Stimulated activated CD8-positive, alpha-beta memory T cell treated with anti-CD3 and anti-CD28 coated beads, Interleukin-4, amount 100 ng/mL, for 1 hour (primary cell): ENCODE data around the gene GRB10.
A peak's percentile ranks its signal among the peaks of the same experiment; 100 is the strongest.

Experiments
- DNase-seq, 2 donors: peaks; one replicate each; pipeline ENCODE4 v3.0.0-alpha.2; 2020; ENCODE audit warnings: low read depth in 2 of 2, low spot score in 1 of 2

Gene GRB10

DNA sequence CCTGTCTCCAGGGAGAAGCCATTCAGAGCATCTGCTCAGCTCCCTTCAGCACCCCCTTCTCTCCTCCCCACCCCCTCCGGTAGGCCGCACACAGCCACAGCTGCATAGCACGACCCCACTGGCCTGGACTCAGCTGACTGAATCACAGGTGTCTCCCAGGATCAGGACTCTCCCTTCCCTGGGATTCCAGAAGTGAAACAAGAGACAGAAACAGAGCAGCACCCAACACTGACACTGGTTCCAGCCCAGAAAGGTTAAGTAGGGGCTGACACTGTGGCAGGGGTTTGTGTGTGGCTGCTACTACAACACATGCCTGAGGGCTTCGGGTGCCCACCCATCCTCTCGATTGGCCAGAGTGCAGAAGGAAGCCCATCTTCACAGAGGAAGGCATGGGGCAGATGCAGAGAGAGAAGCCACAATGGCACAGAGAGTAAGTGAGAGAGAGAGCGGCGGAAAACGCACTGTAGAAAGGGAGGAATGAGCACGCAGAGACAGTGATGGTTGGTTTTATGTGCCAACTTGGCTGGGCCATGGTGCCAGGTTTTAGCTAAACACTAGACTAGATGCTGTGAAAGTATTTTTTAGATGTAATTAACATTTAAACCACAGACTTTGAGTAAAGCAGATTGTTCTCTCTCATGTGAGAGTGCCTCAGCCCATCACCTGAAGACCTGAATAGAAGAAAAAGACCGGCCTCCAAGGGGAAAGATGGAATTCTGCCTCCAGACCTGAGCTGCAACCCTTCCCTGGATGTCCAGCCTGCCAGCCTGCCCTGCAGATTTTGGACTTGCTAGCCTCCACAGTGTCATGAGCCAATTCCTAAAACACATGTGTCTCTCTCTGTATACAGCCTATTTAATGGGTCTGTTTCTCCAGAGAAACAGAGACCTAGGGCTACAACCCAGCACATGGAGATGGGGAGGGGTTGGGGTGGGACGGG lies 107.5 kb downstream of the GRB10 start:
- DNase-seq, result no peak

DNA sequence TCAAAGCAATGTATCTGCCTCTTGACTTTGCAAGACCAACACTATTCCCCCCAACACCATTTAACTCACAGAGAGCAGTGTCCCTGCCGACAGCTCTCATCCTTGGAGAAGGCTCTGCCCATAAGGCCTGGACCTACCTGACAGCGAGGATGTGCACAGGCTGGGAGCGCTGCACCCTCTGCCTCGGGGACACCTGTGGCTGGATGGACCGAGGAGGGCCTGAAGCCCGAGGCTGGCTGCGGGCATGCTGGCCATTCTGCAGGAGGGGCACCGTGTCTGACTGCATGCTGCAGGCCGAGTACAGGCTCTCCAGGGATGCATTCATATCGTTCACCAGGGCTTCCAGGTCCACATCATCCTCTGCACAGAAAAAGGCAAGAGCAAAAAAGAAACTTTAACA lies 108.4 kb downstream of the GRB10 start:
- DNase-seq, result no peak

DNA sequence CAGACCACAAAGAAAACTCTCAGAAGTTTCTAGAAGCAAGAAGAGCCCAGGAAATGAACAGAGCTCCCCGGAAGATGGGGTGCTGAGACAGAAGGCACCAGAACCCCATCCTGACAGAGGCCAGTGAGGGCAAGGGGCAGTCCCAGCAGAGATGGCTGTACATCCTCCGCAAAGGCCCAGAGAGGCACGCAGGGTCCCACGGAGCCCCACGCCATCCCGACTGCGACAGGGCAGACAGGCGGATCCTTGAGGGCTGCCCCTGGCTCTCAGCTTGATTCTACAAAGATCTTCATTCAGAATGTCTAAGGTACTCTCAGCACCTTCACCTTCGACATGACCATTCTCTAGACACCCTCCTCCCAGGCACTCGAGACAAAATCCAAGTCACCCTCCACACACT lies 109.6 kb downstream of the GRB10 start:
- DNase-seq, result no peak

DNA sequence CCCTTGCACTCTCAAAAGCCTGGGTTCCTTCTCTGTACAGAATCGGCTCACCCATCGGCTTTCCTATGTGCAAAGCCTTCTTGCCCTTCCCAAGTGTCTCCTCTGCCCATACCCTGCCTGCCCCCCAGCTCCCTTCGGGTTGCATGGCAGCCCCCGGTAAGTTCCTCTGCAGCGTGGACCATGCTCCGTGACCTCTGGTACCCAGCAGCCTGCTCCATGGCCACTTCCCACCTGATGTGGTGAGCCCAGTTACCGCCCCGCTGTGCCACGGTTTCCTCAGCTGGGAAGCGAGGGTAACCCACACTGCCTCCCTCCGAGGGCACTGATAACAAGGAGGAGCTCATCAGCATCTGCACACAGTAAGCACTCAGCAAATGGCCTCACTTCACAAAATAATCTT lies 110.7 kb downstream of the GRB10 start:
- no peak for DNase-seq

DNA sequence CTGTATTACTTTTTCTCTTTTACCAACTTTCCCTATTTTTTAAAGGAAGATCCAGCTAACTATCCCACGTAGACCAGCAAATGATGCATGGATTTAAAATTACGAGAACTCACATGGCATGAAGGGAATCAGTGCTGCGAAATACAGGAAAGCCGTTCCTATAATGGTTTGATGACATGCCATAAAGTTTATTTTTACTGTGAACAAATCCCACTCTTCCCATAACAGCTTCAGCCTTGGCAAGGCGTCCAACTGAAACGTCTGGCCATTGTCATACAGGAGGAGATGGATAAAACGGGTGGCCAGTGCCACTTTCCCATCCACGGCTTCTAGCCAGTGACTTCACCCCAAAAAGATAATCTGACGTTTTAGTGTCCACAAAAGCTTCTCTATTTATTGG lies 111.3 kb downstream of the GRB10 start:
- DNase-seq, result no peak

DNA sequence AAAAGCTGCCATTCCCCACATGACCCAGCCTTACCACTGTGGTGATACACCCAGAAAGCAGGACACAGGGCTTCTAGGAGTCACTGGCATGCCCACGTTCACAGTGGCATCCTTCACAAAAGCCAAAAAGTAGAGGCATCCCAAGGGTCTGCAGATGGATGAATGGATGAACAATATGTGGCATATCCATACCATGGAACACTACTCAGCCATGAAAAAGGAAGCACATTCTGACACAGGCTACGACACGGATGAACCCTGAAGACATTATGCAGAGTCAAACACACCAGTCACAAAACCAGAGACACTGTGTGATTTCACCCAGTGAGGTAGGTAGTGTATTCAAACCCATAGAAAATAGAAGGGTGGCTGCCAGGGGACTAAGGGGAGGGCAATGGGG lies 112.8 kb downstream of the GRB10 start:
- no peak for DNase-seq

DNA sequence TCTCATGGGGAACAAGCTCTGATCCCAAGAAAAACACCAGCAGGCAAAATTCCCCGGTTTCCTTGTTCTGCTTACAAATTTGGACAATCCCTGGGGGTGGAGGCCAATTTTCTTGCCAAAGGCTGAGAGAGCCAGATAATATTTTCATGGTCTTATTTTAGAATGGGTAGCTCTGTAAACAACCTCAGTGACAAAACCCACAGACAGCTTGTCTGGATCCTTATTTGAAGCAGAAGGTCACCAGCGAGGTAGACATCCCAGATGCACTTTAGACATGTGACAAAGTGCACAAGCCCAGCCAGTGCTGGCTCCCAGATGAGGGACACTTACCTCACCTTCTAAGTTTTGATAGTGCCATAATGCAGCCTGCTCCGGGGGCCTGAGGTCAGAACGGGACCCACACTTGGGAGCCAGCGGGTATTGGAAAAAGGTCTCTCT lies 114.9 kb downstream of the GRB10 start:
- DNase-seq, result no peak

DNA sequence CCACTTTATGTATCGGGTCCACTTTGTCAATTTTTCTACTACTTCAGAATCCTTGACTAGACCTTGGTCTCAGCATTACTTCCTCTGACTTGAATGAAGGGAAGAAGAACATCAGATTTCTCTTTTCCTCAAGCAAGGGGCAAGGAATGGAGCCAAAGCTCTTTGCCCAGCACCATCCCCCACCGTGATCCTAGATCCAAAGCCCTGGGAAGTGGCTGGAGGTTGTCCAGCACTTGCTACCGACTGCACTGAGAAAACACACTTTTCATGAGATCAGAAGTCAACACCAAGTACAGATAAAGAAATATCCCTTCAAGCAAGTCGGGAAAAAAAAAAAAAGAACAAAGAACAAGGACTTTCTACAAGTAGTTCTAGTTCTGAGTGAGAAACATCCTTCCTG lies 115.4 kb downstream of the GRB10 start:
- DNase-seq, result no peak

DNA sequence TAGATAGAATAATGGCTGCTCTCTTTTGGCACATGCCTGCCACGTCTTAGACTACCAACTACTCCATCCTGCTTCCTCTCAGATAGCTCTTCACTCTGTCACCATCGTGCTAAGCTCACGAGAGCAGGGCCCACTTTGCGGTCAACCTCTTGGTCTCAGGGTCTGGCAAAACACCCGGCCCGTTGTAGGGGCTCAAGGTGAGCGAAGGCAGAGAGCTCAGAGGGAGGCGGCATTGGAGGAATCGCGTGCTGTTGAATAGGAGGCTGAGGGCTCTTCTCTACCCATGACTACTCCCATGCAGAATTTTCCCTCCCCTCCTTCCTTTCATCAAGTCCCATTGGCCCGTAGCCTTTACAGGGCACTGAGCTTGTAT lies 116.6 kb downstream of the GRB10 start:
- DNase-seq, result no peak

DNA sequence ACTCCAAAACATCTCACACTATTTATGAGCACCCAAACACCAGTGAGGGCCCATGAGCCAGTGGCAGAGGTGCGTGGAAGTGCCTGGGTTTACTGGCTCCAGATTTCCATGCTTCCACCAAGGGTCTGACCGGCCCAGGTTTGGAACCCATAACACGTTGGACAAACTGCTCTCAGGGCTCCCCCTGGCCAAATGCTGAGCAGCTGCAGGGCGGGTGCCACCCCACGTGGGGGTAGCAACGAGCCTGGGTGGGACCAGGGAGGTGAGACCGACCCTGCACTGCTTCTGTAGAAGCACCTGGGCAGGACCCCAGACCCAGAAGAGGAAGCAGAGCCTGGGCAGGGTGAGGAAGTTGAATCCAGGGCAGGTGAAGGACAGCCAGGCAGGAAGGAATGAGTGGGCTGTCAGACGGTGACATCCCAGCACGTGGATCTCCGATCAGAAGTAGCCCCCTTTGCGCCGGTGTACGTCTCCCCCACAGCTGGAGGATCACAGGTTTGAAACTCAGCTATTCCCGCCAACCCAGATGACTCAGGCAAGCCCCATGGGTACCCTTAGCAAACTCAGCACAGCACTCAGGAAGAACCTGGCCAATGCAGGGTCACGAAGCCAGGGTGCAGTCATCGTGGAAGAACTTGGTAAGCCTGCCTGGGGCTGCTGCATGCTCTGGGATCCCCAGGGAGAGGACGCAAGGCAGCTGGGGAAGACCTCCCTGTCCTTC lies 117.1 kb downstream of the GRB10 start:
- DNase-seq, result no peak

DNA sequence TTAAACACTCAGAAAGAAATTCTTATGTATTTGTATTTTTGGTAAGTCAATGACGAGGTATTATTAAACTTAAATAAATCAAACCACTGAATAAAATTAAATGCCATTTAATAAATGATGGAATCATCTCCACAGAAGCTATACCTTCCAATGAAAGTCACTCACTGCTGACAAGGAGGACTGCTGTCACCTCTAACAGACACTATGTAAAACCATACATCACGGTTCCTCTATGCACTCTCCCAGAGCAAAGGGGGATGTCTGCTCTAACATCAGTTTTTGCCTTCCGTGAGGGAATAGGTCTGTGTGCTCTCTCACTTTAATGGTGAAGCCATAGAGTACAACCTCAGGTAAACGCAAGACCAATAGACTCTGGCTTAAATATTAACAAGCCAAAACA lies 117.8 kb downstream of the GRB10 start:
- DNase-seq, result no peak

DNA sequence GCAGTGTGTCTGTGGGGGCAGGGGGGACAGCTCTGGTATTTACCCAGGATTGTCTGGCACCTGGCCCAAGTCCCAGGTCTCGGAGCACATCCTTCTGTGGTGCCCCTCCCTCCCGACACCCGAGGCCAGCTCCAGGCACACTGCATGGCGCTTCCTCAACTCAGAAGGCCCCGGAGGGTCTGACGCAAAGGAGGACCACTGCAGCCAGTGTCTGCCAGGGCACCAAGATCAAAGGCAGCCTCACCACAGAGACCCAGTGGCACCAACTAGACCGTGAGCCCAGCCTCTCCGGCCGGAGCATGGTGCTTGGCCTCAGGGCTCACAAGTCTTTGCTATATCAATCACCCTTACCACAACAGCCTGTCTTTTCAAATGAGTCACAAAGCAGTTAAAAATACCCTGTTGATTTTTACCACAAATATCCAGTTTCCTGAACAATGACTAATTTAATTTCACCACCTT lies 118.2 kb downstream of the GRB10 start:
- DNase-seq, result no peak

DNA sequence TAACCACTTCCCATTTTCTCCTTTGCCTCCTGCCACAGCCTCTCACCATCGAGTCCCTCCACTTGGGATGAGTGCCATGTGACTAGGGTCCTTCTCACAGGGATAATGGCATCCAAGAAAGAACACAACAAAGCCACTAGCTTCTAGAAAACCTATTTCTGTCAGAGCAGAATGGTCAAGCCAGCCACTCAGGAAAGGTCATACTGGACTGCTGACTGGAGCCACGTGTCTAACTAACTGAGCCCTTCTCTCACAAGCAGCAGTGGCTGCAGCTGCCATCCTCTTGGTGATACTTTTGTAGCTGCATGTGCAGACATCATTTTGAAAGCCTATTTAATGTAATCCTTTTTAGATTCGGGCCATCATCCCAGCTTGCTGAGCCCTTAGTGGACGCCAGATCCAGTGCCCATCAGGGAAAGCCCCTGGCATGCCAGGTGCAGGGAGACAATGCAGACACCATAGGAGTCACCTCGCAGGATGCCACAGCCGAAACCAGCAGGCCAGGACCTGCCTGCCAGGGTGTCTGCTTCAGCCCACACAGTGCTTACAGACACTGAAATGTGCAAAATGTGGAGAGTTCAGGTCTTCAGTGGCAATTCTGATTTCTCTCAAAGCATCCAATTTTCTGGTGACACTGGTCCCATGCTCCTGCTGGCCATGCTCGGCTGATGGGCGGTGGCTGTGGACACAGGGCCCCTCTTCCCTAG lies 119.1 kb downstream of the GRB10 start:
- DNase-seq, result no peak

DNA sequence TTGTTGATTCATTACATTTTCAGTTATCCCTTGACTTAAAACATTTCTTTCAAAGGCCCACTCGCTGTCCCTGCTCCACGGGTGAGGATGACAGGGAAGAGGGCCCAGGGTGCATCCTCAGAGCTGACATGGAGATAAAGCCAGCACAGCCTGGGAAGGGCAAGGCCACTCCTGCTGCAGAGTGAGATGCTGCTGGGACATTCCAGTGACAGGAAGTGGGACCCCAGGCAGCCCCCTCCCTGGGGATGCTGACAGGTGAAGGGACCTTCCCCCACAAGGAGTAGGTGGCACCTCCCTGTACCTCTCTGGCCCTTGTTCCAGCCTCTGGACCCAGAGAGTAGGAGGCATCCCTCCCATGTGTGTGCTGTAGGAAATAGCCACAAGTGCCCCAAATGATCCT lies 119.7 kb downstream of the GRB10 start:
- no peak for DNase-seq

DNA sequence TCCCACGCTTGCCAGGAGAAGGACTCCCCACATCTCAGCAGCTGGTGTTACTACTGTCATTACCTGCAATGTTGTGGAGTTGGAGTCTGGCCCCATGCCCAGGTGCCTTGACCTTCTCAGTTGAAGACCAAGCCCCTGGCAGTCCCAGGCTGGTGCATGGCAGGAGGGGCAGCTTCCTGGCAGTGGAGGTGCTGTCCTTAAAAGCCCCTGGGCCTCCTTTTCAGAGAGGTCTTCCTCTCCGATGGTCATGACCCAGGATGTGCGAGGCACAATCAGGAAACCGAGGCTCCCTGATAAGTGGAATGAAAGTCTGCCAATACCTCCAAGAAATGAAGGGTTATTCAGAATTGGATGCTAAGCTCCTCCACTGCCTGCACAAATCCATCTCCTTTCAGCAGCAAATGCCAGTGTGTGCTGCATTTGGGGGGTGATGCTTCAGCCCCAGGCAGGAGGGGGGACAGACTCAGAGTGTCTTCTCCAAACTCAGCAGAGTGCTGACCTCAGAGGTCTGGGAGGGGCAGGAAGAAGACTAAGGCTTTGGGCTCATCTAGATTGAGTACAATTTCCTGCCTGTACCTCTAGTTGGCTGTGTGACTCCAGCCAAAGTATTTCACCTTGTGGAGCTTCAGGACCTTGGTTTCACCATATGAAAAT lies 120.5 kb downstream of the GRB10 start:
- DNase-seq, result no peak

DNA sequence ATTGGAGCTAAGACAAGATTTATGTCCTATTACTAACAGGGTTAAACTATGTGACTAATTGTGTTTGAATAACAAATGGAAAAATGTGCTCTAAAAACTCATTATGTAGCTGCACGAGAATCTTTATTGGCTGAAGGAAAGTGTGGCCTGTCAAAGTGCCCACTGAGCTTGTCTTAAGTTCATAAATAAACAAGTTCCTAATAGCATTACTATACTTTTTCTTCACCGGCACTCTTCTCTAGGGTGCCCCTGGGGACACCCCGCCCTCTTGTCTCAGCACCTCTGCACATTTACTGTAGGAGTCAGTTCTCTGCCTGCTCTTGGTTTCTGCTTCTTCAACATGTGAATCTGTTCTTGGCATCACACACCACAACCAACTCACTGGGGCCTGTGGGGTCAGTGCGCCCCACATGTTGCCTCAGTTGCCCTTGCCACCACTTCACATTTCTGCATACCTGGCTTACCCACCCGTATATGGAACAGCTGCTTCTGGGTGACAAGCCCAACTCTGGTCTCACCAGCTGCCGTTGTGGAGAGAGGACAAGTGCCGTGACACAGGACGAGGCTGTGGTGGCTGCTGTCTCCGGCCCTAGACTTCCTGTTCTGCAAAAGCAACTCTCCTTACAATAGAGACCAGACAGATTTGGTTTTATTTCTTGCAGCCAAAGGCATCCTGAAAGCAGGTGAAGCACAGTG lies 121.2 kb downstream of the GRB10 start:
- no peak for DNase-seq

DNA sequence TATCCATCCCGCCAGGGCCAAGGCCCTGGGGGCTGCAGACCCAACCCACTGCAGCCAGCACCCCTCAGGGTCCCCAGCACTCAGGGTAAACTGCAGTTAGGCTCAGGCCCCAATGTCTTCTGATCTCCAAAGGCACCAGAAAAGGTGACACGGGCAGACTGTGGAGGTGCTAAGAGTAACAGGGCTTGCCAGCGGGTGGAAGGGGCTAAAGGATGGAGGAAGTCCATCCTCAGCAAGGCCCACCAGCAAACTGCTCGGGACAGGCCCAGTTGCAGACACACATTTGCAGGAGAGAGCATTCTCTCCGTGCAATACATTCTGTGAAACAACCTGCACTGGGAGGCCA lies 121.9 kb downstream of the GRB10 start:
- no peak for DNase-seq

DNA sequence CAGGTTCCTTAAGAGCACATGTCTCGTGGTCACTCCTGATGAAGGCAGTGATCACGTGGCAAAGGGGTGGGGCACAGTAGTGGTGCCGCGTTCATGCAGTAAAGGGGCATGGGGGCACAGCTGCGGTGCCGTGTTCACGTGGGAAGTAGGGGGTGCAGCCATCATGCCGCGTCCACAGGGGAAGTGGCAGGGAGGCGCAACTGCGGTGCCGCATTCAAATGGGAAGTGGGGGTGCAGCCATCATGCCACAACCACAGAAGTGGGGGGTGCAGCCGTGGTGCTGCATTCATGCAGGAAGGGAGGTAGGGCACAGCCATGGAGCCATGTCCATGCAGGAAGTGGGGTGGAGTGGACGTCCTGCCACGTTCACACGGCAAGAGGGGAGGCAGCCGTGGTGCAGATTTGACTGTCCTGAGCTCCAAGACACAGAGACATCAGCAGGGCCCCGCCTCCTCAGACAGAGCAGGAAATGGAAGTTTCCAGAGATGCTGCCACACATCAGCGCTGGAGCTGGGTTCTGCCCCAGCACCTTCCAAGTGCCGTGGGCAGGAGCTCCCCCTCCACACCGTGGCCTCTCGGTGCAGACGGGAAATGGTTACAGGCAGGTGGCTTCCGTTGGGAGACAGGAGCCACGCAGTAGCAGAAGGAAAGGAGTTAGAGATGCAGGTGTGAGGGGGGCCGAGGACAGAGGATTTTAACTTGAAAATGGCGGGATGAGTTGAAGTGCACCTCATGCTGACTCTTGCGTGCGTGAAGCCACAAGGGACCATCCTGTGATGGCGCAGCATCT lies 122.5 kb downstream of the GRB10 start:
- peak; percentile 28 to 30 for DNase-seq

DNA sequence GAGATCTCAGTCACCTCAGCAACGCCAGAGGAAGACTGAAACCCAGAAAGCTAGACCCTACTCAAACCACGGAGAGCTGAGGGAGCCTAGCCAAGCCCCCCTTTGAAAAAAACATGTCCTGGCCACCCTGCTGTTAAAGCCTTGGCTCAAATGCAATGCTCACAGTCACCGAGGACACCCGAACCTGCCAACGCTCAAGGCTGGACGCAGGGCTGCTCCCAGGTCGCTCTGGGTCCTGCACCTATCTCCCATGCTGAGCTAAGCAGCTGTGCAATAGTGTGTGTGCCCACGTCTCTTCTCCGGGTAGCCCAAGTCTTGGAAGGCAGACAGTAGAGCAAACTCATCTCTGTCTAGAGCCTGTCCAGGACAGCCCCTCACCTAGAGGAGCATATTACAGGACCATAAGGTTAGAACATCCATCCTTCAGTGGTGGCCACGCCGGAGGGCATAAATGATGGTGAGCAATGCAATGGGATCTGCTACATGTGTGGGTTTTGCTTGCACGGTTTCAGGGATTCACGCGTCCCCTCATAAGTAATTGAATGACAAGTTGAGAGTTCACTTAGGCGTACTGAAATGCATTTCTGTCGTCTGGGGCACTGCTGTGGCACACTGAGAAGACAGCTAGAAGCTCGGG lies 123.2 kb downstream of the GRB10 start:
- DNase-seq, result no peak

DNA sequence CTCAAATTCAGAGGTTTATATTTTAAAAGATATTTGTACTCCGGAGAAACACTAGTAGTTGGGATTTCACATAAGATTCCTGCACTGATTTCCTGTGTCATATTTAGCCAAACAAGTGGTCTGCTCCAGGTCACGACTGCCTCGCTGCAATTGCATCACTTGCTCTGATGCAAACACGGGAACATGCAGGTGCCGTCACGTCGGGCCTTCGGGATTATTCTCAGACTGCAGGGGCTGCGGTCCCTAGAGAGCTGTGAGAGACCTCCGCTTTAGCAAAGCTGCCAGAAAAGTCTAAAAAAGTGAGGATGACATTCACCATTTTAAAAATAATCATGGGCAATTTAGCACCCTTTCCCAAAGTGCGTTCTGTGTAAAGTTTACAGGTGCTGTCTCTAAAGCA lies 124.0 kb downstream of the GRB10 start:
- DNase-seq, result no peak
